Measurements from ENCODE around the gene RPL6. TPM values are rescaled to one million over a fixed set of nuclear protein-coding genes. Genes with fewer than 3 reads are reported as not detected.

Gene RPL6
- total and polyA plus RNA-seq, 4 donors = 182 to 610 (median 522) TPM

DNA sequence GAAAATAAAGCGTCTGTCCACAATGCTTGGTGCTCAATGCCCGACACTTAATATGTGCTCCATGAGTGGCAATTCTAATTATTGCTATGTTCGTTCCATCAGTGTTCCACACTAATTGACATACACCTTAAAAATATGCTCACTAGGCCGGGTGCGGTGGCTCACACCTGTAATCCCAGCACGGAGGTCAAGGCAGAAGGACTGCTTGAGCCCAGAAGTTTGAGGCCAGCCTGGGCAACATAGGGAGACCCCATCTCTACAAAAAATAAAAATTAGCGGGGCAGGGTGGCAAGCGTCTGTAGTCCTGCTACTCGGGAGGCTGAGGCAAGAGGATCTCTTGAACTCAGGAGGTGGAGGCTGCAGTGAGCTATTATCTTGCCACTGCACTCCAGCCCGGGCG lies 26.5 kb downstream of the RPL6 start:
- no peak overlapping the region for H3K9ac ChIP-seq (ENCODE audit: low read depth in 1 of 2, low read length in 2 of 2)
- no peak overlapping the region for H3K27ac ChIP-seq (ENCODE audit: low read depth in 1 of 2, low read length in 2 of 2)
- no peak for DNase-seq (ENCODE audit: low spot score)
- 93% methylated on average over 11 of the region's 11 CpGs for WGBS
- H3K9me3 ChIP-seq (ENCODE audit: control insufficient read depth in 4 of 4, low read length in 3 of 4) = no peaks in the 10 kb centered on the region
- H3K4me3 ChIP-seq (ENCODE audit: low read depth in 1 of 3, low read length in 3 of 3) = peak overlapping the region in 1 of 3 donors; percentile 73
- H3K36me3 ChIP-seq (ENCODE audit: control insufficient read depth in 4 of 4, insufficient read depth in 3 of 4, low read depth in 1 of 4, low read length in 3 of 4) = no peaks in the 10 kb centered on the region
- H3K27me3 ChIP-seq (ENCODE audit: control insufficient read depth in 4 of 4, insufficient read depth in 4 of 4, low read length in 3 of 4) = no peaks in the 10 kb centered on the region
- TF ChIP-seq ATF3 (IDR thresholded peaks at IDR 0.05) = no peak
- TF ChIP-seq RAD21 (IDR thresholded peaks at IDR 0.05) = no peak
- TF ChIP-seq GABPA (IDR thresholded peaks at IDR 0.05 in 1 of 2, conservative IDR thresholded peaks at IDR 0.05 in 1 of 2) = no peak
- TF ChIP-seq RXRA (IDR thresholded peaks at IDR 0.05) = no peak
- TF ChIP-seq EGR1 (IDR thresholded peaks at IDR 0.05; ENCODE audit: low read depth in 2 of 2) = no peak
- TF ChIP-seq TAF1 (conservative IDR thresholded peaks at IDR 0.05) = no peak
- no peak for TF ChIP-seq FOXA1 (IDR thresholded peaks at IDR 0.05)
- TF ChIP-seq REST (IDR thresholded peaks at IDR 0.05) = no peak
- TF ChIP-seq HNF4A (conservative IDR thresholded peaks at IDR 0.05) = no peak
- no peak for TF ChIP-seq NR2F2 (IDR thresholded peaks at IDR 0.05)
- TF ChIP-seq SP1 (IDR thresholded peaks at IDR 0.05) = no peak
- no peak for TF ChIP-seq FOXA2 (IDR thresholded peaks at IDR 0.05)
- peaks cover 7 to 11% (median 7%) of the 10 kb centered on the region in 4 donors for H3K4me1 ChIP-seq (ENCODE audit: control insufficient read depth in 4 of 4, insufficient read depth in 4 of 4, low read length in 3 of 4)

DNA sequence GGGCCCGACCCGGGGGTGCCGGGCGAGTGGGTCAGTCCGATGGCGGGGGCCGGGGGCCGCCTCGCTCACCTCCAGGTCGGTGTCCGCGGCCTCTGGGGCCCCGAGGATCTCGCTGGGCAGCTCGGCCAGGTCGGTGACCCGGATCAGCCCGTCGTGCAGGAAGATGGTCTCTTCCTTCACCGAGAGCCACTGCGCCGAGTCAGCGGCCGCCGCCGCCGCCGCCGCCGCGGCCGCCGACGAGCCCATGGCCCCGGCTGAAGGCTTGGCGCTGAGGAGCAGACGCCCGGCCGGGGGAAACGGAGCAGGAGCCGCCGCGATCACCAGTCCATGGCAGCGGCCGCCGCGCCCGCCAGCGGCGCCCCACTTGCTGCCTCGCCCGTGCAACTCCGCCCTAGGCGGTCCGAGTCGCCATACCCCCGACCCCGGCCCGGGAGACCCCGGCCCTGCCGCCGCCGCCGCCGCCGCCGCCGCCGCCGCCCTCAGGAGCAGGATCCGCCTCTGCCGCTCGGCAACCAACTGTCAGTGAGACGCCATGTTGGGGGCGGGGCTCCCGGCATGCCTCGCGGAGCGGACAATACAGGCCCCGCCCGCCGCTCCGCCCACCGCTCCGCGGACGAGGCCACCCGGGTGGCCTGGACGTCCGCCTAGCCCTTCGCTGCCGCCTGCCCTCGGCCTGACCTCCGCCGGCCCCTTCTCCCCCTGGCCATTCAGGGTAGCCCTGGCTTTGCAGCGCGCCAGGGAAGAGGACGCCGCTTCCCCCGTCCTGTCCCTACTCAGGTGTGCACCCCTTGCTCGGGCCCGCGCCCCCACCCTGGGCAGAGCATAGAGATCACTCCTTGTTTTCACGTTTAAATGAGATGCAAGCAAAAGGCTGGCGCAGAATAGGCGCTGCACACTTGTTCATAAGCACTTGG lies 27.3 kb downstream of the RPL6 start, which contains the start of gene HECTD4:
HECTD4 (minus strand) TSS at position 549 of the 914 bp plus-strand sequence; CDS start at position 246, 303 bp downstream.
- DNase-seq (ENCODE audit: low spot score) = peak; percentile 99
- Histone ChIP-seq H3K9me3 (ENCODE audit: control insufficient read depth in 4 of 4, low read length in 3 of 4) (no peaks in the 10 kb centered on the region), H3K27ac (ENCODE audit: low read depth in 1 of 2, low read length in 2 of 2) (peak within 1 kb of the TSS; percentile 60 to 66), H3K4me1 (ENCODE audit: control insufficient read depth in 4 of 4, insufficient read depth in 4 of 4, low read length in 3 of 4) (peaks cover 7 to 11% (median 7%) of the 10 kb centered on the region in 4 donors), H3K9ac (ENCODE audit: low read depth in 1 of 2, low read length in 2 of 2) (peak within 1 kb of the TSS; percentile 5 to 38), H3K36me3 (ENCODE audit: control insufficient read depth in 4 of 4, insufficient read depth in 3 of 4, low read depth in 1 of 4, low read length in 3 of 4) (no peaks in the 10 kb centered on the region), H3K4me3 (ENCODE audit: low read depth in 1 of 3, low read length in 3 of 3) (peak within 1 kb of the TSS; percentile 73 to 87 (median 75)), H3K27me3 (ENCODE audit: control insufficient read depth in 4 of 4, insufficient read depth in 4 of 4, low read length in 3 of 4) (no peaks in the 10 kb centered on the region)
- TF ChIP-seq MAX (IDR thresholded peaks at IDR 0.05) (no peak), HNF4G (IDR thresholded peaks at IDR 0.05) (no peak), YY1 (IDR thresholded peaks at IDR 0.05) (peak; percentile 95), CTCF (IDR thresholded peaks at IDR 0.05; ENCODE audit: low read depth, low read length, missing input control) (no peak), TAF1 (conservative IDR thresholded peaks at IDR 0.05) (no peak), HNF4A (conservative IDR thresholded peaks at IDR 0.05) (no peak), FOXA1 (IDR thresholded peaks at IDR 0.05) (no peak), RXRA (IDR thresholded peaks at IDR 0.05) (peak; percentile 36 to 59), ATF3 (IDR thresholded peaks at IDR 0.05) (no peak), SP1 (IDR thresholded peaks at IDR 0.05) (peak; percentile 38), RAD21 (IDR thresholded peaks at IDR 0.05) (peak; percentile 11 to 25), NR2F2 (IDR thresholded peaks at IDR 0.05) (no peak), JUND (IDR thresholded peaks at IDR 0.05) (no peak), FOXA2 (IDR thresholded peaks at IDR 0.05) (no peak), GABPA (IDR thresholded peaks at IDR 0.05 in 1 of 2, conservative IDR thresholded peaks at IDR 0.05 in 1 of 2) (no peak)
- TF ChIP-seq, protein P1, sequence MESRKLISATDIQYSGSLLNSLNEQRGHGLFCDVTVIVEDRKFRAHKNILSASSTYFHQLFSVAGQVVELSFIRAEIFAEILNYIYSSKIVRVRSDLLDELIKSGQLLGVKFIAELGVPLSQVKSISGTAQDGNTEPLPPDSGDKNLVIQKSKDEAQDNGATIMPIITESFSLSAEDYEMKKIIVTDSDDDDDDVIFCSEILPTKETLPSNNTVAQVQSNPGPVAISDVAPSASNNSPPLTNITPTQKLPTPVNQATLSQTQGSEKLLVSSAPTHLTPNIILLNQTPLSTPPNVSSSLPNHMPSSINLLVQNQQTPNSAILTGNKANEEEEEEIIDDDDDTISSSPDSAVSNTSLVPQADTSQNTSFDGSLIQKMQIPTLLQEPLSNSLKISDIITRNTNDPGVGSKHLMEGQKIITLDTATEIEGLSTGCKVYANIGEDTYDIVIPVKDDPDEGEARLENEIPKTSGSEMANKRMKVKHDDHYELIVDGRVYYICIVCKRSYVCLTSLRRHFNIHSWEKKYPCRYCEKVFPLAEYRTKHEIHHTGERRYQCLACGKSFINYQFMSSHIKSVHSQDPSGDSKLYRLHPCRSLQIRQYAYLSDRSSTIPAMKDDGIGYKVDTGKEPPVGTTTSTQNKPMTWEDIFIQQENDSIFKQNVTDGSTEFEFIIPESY (IDR thresholded peaks at IDR 0.05) = no peak
- under 1% methylated on average over 106 of the region's 106 CpGs for whole genome bisulfite sequencing
